GM23248 (cell line): ENCODE measurements around the gene EMID1. TPM values are rescaled to one million over a fixed set of nuclear protein-coding genes. Genes with fewer than 3 reads are reported as not detected.

Experiments used
- DNase-seq: peaks from one replicate; pipeline ENCODE4 v3.0.0-alpha.2; 2015
- H2AFZ ChIP-seq: fragments of 200-600 bp; sonication (generic); 2 replicates; pipeline ENCODE4 v1.6.1; 2016; ENCODE audit warnings: antibody characterized with exemption
- H3F3A ChIP-seq: fragments of 200-600 bp; sonication (generic); 2 replicates; pipeline ENCODE4 v1.6.1; 2016; ENCODE audit warnings: mild to moderate bottlenecking, antibody characterized with exemption, mixed run types; ENCODE audit not compliant: insufficient read depth
- H3K27ac ChIP-seq: fragments of 200-600 bp; sonication (generic); 2 replicates; pipeline ENCODE4 v1.5.1; 2016; ENCODE audit warnings: mild to moderate bottlenecking
- H3K27me3 ChIP-seq: fragments of 200-600 bp; sonication (generic); replicated peaks from 2 replicates; pipeline ENCODE4 v1.6.1; 2016; ENCODE audit warnings: mild to moderate bottlenecking; ENCODE audit not compliant: insufficient read depth
- H3K36me3 ChIP-seq: fragments of 200-600 bp; sonication (generic); 2 replicates; pipeline ENCODE4 v1.6.1; 2016; ENCODE audit warnings: low read depth, mild to moderate bottlenecking
- H3K4me1 ChIP-seq: fragments of 200-600 bp; sonication (generic); 2 replicates; pipeline ENCODE4 v1.6.1; 2016; ENCODE audit warnings: mild to moderate bottlenecking; ENCODE audit not compliant: insufficient read depth
- H3K4me2 ChIP-seq: fragments of 200-600 bp; sonication (generic); one replicate; pipeline ENCODE4 v1.6.1; 2016; ENCODE audit warnings: mild to moderate bottlenecking; ENCODE audit not compliant: unreplicated experiment
- H3K4me3 ChIP-seq: fragments of 200-600 bp; sonication (generic); 2 replicates; pipeline ENCODE4 v1.5.1; 2016; ENCODE audit warnings: mild to moderate bottlenecking
- H3K79me2 ChIP-seq: fragments of 200-600 bp; sonication (generic); 2 replicates; pipeline ENCODE4 v1.6.1; 2016; ENCODE audit warnings: mild to moderate bottlenecking; ENCODE audit not compliant: insufficient read depth
- H3K9ac ChIP-seq: fragments of 200-600 bp; sonication (generic); 2 replicates; pipeline ENCODE4 v1.6.1; 2016; ENCODE audit warnings: mild to moderate bottlenecking
- H3K9me2 ChIP-seq: fragments of 200-600 bp; sonication (generic); 2 replicates; pipeline ENCODE4 v1.6.1; 2016; ENCODE audit warnings: mixed run types, mild to moderate bottlenecking, moderate library complexity; ENCODE audit not compliant: insufficient read depth
- H3K9me3 ChIP-seq: fragments of 200-600 bp; sonication (generic); one replicate; pipeline ENCODE4 v1.6.1; 2017; ENCODE audit warnings: low read depth
- H4K20me1 ChIP-seq: fragments of 200-600 bp; sonication (generic); 2 replicates; pipeline ENCODE4 v1.6.0; 2016; ENCODE audit not compliant: insufficient read depth
- EZH2 ChIP-seq: fragments of 200-600 bp; sonication (generic); IDR thresholded peaks from 2 replicates; pipeline ENCODE4 v1.6.1; 2018; ENCODE audit warnings: antibody characterized with exemption, mild to moderate bottlenecking; ENCODE audit not compliant: insufficient read depth, poor library complexity, severe bottlenecking
- EZH2phosphoT487 ChIP-seq: fragments of 200-600 bp; sonication (generic); IDR thresholded peaks from 2 replicates; pipeline ENCODE4 v1.6.1; 2018; ENCODE audit warnings: antibody characterized with exemption, moderate library complexity, mild to moderate bottlenecking, low read depth; ENCODE audit not compliant: insufficient read depth
- WGBS, 2 experiments: methylation state at CpG; one replicate each; pipeline ENCODE4 v1.1.6; 2015 to 2017; ENCODE audit warnings: low lambda C conversion rate in 2 of 2, low coverage in 1 of 2; ENCODE audit errors: missing lambda C conversion rate in 2 of 2; 5-methylcytosine and 5-hydroxymethylcytosine counted together
- in situ Hi-C: fragments of 300-500 bp; cut with MboI; formaldehyde crosslinking; loops from 2 replicates; pipeline ENCODE4 v1.15.0; 2020
- polyA plus RNA-seq: library from polyadenylated mRNA; unstranded; fragments of >200 nt; fragmentation: Nextera tagmentation; extraction: Ambion mirVana; gene quantifications from 2 replicates; pipeline ENCODE4 v1.2.1, GENCODE V29; 2016
- total RNA-seq: library from RNA; depleted of rRNA; stranded (reverse); fragments of >200 nt; shearing (Covaris generic); gene quantifications from 2 replicates; pipeline ENCODE4 v1.2.3, GENCODE V29; 2014

The EMID1 gene
- total and polyA plus RNA-seq, 2 experiments from 2014 or later = not detected

DNA sequence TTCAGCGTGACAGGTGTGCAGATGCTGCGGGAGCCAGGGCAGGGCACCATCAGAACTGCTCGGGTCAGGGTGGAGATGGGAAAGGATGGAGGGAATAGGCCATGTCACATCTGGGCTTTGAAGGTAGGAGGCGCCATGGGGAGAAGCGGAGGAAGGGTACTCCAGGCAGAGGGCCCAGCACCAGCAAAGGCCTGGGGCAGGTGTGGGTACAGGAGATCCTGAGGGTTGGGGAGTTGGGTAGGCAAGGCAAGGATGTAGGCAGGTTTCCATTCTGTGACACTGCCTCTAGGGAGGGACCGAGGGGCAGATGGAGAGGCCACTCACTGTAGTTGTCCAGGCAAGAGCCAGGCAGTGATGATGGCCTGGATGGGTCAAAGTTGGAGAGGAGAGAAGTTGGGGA, 8.5 kb downstream of the EMID1 start:
- H3K9me2 ChIP-seq = no peaks in the 10 kb centered on the region
- in situ Hi-C loops = no loop called here
- TF ChIP-seq EZH2phosphoT487 (no peak), EZH2 (no peak)
- no peaks in the 10 kb centered on the region for H3K36me3 ChIP-seq
- DNase-seq = no peak
- no peak overlapping the region for H3K4me3 ChIP-seq
- no peaks in the 10 kb centered on the region for H4K20me1 ChIP-seq
- H3K27me3 ChIP-seq = peaks cover 7% of the 10 kb centered on the region
- no peak overlapping the region for H3K27ac ChIP-seq
- H3F3A ChIP-seq = no peaks in the 10 kb centered on the region
- WGBS, 2 experiments = 83 to 88% methylated on average over 6 of the region's 6 CpGs
- no peak overlapping the region for H3K4me2 ChIP-seq
- no peak overlapping the region for H2AFZ ChIP-seq
- no peak overlapping the region for H3K9ac ChIP-seq
- H3K4me1 ChIP-seq = no peaks in the 10 kb centered on the region
- H3K9me3 ChIP-seq = no peaks in the 10 kb centered on the region
- no peaks in the 10 kb centered on the region for H3K79me2 ChIP-seq

DNA sequence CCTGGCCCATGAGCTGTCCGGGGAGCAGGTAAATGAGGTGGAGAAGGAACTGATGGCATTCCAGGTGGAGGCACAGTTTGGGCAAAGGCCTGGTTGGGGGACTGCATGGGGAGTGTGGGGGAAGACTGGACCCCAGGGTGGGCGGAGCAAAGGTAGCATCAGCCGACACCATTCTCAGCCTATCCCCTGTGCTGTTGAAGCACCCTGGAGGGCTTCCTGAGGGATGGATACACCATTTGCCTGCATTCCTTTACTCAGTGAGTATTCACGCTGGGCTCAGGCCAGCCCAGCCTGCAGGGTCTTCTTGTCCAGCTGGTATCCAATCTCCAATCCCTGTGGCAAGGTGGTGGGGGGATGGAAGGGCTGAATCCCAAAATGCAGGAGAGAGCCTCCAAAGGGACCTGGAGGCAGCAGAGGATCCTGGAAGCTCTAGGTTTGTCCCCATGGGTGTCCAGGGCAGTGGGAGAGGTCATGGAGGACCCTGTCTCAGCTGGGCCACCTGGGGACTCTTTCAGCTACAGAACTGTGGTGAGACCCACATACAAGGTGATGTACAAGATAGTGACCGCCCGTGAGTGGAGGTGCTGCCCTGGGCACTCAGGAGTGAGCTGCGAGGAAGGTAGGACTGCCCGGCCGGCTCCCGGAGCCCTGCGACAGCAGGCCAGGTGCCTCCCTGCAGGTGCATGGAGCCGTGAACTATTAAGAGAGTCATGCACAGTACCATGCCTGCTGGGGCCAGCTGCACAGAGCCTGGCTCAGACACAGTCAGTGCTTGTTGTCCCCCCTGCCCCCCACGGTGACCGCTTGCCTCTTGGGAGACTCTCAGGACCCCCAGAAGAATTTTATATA, 9.5 kb downstream of the EMID1 start:
- WGBS, 2 experiments = 74 to 75% methylated on average over 14 of the region's 14 CpGs
- H3K27me3 ChIP-seq = peaks cover 7% of the 10 kb centered on the region
- no peaks in the 10 kb centered on the region for H3K9me3 ChIP-seq
- in situ Hi-C loops = no loop called here
- H3K9ac ChIP-seq = no peak overlapping the region
- H4K20me1 ChIP-seq = no peaks in the 10 kb centered on the region
- no peaks in the 10 kb centered on the region for H3K9me2 ChIP-seq
- TF ChIP-seq EZH2phosphoT487 = no peak
- no peak for TF ChIP-seq EZH2
- no peaks in the 10 kb centered on the region for H3K79me2 ChIP-seq
- H3K4me3 ChIP-seq = no peak overlapping the region
- H3K27ac ChIP-seq = no peak overlapping the region
- no peak for DNase-seq
- no peak overlapping the region for H3K4me2 ChIP-seq
- no peak overlapping the region for H2AFZ ChIP-seq
- H3F3A ChIP-seq = no peaks in the 10 kb centered on the region
- H3K36me3 ChIP-seq = no peaks in the 10 kb centered on the region
- no peaks in the 10 kb centered on the region for H3K4me1 ChIP-seq

DNA sequence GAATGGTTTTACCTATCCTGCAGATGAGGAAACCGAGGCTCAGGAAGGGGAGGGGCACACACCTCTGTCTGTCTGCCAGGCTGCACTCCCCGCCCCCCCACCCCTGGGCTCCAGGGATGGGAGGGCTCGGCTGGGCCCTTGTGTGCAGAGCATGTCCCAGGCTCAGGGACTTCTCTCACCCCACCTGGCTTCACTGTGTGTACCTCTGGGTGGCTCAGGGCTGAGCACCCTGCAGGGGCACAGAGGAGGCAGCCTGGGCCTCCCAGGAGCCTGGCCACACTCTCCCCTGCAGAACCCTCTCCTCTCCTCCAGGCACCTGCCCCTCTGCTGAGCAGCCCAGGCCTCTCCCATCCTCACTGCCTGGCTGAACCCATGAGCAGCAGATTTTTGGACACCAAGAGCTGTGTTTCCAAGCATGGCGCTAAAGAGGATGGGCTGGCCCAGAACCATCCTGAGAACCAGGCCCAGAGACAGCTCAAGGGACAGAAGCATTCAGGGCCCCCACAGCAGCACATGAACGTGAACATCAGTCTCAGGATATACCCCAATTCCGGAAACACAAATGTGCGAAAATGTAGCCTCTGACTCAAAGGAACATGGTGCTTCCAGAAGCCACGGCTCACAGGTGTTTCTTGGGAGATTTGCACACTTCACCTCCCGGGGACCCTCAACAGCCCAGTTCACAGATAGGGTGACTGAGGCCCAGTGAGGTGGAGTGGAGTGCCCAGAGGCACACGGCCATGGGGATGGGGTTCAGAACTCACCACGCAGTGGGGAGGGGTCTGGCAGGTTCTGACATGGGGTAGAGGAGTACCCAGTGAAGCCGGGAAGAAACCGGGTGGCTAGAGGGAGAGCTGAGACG, 10.5 kb downstream of the EMID1 start:
- H3K9me2 ChIP-seq = no peaks in the 10 kb centered on the region
- H3K9me3 ChIP-seq = no peaks in the 10 kb centered on the region
- H3K27me3 ChIP-seq = peaks cover 7% of the 10 kb centered on the region
- H3K79me2 ChIP-seq = no peaks in the 10 kb centered on the region
- H2AFZ ChIP-seq = no peak overlapping the region
- no peak overlapping the region for H3K4me2 ChIP-seq
- no peak overlapping the region for H3K27ac ChIP-seq
- H3K4me1 ChIP-seq = no peaks in the 10 kb centered on the region
- in situ Hi-C loops = no loop called here
- DNase-seq = no peak
- H3K4me3 ChIP-seq = no peak overlapping the region
- WGBS, 2 experiments = 58 to 64% methylated on average over 13 to 14 of the region's 14 CpGs
- no peaks in the 10 kb centered on the region for H3F3A ChIP-seq
- no peak overlapping the region for H3K9ac ChIP-seq
- no peaks in the 10 kb centered on the region for H4K20me1 ChIP-seq
- TF ChIP-seq EZH2 (no peak), EZH2phosphoT487 (no peak)
- no peaks in the 10 kb centered on the region for H3K36me3 ChIP-seq

DNA sequence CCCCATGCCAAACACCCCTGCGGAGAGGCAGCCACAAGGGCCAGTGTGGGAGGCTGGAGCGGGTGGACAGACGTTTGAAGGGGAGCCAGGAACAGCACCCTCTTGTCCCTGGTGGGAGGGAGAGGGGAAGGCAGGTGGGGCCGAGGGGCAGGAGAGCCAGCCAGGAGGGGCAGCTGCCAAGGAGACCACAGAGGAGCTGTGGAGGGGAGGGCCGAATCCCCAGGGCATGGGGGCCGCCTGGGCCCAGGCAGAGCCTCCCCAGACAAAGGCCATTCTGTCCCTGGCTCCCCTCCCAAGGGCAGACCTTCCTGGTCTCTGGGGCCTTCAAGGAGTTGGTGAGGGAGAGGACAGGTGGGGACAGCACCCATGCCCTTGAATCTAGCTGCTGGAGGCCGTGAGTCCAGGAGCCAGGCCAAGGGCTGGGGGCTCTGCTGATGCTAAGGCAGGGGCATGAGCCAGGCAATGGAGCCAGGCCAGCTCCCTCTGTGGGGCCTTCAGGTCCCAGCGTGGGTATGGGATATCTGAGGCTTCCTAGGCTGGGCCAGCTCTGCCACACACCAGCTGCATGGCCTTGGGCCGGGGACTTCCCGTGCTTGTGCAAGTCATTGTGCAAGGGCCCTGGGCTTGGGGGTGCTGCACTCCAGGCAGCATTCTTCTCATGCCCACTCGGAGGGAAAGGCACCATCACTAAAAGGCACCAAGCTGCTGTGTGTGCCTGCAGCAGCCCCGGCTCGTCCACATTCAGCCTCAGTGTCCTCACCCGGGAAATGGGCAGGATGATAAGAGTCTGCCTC, 11.4 kb downstream of the EMID1 start:
- Histone ChIP-seq H2AFZ (no peak overlapping the region), H3K36me3 (no peaks in the 10 kb centered on the region), H4K20me1 (no peaks in the 10 kb centered on the region), H3K4me2 (no peak overlapping the region), H3K9me2 (no peaks in the 10 kb centered on the region), H3K79me2 (no peaks in the 10 kb centered on the region), H3F3A (no peaks in the 10 kb centered on the region), H3K4me1 (no peaks in the 10 kb centered on the region), H3K9me3 (no peaks in the 10 kb centered on the region), H3K27me3 (peaks cover 7% of the 10 kb centered on the region; the same call in 1 of the 2 replicates), H3K9ac (no peak overlapping the region), H3K4me3 (no peak overlapping the region), H3K27ac (no peak overlapping the region)
- TF ChIP-seq EZH2 (no peak), EZH2phosphoT487 (no peak)
- peak; percentile 47 for DNase-seq
- 61 to 66% methylated on average over 14 of the region's 14 CpGs for WGBS, 2 experiments
- in situ Hi-C loops = no loop called here
